Measurements from ENCODE around the gene OVCA2.

The OVCA2 gene

DNA sequence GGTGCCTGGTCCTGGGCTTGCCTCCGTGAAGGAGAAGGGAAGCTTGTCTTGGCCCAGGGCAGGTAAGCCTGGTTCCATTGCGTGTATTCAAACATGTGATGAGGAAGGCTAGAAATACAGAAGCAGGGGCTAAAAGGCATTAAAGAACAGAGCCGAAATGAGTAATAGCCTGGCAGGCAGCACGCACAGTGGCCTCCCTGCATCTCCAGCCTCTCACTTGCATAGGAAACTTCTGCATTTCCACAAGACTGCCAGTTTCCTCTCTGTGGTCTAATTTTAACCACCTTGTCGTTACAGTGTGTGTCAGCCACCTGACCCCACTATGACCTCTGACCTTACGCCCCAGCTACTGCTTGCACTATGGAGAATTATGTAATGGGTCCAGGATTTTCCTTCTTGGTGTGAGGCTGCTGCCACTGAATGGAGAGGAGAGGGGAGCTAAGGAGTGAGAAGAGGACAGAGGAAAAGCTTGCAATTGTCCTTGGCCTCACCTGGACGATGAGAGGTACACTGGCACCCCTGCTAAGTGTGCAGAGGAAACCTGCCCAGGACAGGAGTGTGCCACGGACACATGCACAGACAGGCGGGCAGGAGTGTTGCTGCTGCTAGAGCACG is 45.9 kb downstream of the OVCA2 start:
- no peak for DNase-seq (ENCODE audit: low read depth)

DNA sequence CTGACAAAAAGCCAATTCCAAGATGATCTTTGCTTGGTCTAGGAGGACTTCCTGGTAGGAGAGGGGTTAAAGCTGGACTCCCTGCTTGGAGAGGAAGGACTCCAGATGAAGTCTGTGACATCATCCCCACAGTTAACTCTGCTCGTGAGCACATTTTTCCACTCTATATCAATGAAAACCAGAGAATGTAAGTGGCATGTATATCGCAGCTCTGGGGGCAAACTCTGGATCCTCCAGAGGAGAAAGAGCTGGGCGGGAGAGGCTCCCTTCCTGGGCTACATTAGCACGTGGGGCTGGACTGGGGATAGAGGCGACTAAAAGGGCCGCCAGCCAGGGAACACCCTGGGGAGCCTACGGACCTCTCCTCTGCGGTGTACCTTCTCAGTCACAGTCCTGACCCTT is 47.2 kb downstream of the OVCA2 start:
- DNase-seq (ENCODE audit: low read depth): no peak

DNA sequence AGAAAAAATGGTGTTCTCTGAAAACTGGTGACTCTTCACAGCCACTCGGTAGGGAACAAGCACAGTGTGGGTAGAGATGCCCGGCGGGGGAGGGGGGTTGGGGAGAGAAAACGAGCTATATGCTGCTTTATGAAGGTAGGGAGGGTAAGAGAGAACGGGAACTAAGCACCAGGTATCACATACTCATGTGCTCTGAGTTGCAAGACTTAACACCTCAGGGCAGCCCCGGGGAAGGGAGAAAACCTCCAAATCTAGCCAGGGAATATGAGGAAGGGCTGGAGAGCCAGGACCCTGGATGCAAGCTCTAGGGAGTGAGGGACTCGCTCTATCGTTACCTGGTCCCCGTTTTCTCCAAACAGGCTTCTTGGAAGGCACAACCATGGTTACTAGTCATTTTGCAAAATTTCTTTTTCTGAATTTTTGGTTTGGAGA is 48.4 kb downstream of the OVCA2 start:
- DNase-seq (ENCODE audit: low read depth): no peak

- DNase-seq (ENCODE audit: low read depth): no peak
Measured at GRCh38 chr17:2090804-2091534, 49.1 kb downstream of the OVCA2 start.

DNA sequence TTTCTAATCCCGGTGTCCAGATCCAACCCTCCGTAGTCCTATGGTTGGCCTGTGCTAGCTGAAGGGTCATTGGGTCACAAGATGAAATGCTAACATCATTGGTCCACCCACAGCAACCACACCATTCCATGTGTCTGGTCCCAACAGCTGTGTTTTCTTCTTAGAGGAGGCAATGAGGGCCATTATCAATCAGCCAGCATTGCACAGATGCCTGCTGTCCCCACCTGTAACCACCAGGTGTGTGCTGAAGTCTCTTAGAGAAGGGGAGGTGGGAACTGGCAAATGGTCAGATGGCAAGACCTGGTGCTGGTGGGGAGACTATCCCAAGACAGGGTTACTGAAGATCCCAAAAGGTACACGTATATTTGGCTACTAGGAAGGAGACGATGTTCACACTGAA is 50.4 kb downstream of the OVCA2 start:
- no peak for DNase-seq (ENCODE audit: low read depth)
